ENCODE results near the gene HSPA1A.
"Not testable (repeated sequence)": the region's sequence is repeated elsewhere in the genome, so short reads cannot be mapped to it uniquely, and the experiment has no call there.

Gene HSPA1A

DNA sequence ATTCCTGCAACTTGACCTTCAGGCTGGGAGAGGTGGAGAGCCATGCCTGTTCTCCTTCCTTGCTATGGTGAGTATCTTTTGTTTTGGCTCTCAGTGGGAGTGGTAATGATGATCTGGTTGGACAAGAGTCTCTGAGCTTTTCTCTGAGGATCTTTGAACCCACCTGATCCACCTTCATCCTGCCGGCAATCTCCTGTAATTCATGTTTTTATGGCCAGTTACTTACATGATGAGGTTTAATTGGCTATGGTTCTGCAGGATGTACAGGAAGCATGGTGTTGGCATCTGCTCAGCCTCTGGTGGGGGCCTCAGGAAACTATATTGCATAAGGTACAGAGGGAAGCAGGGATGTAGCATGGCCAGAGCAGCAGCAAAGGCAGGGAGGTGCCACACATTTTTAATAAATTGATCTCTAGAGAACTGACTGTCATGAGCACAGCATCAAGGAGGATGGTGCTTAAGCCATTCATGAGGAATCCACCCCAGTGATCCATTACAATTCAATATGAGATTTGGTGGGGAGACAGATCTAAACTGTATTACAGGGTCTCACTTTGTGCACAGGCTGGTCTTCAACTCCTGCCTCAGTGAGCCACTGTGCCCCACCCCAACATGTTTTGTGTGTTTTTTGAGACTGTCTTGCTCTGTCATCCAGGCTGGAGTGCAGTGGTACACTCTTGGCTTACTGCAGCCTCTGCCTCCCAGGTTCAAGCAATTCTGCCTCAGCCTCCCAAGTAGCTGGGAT lies 22.2 kb downstream of the HSPA1A start:
- no peak for DNase-seq

GRCh38 chr6:31838114-31838553 lies 22.8 kb downstream of the HSPA1A start:
- not testable (repeated sequence) for DNase-seq

DNA sequence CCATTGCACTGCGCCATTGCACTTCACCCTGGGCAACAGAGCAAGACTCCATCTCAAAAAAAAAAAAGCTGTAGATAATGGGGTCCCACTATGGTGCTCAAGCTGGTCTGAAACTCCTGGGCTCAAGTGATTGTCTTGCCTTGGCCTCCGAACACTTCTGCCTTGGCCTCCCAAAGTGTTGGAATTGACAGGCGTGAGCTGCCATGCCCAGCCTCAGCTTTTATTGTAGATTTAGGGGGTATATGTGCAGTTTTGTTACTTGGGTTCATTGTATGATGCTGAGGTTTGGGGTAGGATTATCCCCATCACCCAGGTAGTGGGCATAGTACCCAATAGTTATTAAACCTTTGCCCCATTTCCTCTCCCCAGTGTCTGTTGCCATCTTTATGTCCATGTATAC lies 23.6 kb downstream of the HSPA1A start:
- no peak for DNase-seq

- not testable (repeated sequence) for DNase-seq
Observed at GRCh38 chr6:31839779-31840126, 24.4 kb downstream of the HSPA1A start.

DNA sequence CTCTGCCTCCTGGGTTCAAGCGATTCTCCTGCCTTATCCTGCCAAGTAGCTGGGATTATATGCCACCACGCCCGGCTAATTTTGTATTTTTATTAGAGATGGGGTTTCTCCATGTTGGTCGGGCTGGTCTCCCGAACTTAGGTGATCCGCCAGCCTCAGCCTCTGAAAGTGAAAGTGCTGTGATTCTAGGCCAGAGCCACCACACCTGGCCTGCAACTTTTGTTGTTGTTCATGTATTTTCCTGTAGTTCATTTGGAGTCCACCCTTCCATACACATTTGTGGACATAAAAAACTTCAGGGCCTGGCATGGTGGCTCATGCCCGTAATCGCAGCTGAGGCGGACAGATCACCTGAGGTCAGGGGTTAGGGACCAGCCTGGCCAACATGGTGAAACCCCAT lies 26.7 kb downstream of the HSPA1A start:
- no peak for DNase-seq

DNA sequence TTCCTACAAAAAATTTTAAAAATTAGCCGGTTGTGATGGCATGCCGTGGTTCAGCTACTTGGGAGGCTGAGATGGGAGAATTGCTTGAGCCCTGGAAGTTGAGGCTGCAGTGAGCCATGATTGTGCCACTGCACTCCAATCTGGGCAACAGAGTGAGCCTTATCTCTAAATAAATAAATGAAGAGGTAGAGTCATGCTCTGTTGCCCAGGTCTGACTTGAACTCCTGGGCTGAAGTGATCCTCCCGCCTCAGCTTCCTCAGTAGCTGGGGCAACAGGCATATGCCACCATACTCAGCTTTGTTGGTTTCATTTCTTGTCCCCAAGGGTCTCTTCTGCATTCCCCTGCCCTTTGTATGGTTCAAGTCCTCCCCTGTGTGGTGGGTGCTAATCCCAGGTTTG lies 29.2 kb downstream of the HSPA1A start:
- no peak for DNase-seq

DNA sequence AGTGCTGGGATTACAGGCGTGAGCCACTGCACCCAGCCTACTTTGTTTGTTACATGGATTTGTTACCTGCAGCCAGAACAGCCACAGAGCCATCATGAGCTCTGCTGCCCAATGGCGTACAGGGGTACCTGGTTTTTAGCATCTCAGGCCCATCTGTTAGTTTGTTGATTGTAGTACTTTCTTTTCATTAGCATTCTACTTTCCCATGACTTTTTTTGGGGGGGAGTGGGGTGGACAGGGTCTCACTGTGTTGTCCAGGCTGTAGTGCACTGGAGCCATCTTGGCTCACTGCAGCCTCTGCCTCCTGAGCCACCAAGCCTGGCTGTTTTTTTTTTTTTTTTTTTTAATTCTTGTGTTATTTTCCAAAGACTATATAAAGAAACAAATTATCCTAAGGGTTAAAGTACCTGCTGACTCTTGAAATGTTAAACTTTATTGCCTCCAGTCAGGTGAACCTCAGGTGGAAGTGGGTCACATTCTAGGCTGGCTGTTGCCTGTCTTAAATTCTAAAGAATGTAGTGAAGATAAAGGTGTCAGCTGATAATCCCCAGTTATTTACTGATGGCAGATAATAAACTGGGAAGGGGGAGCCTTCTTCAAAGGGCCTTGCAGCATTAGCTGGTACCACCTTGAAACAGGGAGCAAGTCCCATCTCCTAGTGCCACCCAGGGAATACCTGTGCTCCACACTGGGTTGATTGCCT lies 32.1 kb downstream of the HSPA1A start:
- DNase-seq, result no peak

DNA sequence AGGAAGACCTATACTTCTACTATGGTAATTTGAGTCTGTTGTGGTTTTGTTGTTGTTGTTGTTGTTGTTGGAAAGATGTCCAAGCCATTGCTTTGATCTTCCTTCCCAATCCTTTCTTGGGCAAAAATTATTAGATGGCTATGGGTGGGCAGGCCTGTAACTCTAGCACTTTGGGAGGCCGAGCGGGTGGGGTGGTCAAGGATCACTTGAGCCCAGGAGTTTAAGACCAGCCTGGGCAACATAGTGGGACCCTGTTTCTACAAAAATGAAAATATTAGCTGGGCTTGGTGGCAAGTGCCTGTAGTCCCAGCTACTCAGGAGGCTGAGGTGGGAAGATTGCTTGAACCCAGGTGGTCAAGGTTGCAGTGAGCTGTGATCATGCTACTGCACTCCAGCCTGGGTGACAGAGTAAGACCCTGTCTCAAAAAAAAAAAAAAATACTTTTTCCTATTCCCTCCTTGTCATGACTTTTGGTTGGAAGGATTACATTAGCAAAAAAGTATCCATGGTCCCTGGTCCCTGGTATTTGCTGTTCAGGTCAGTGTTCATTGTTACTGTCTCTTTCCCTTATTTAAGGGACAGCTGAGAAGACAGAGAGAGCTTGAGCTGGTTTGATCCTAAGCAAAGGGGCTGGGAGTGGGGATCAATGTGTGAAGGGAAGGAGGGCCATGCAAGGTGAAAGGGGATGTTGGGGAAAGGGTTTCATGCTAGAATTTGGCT lies 35.6 kb downstream of the HSPA1A start:
- no peak for DNase-seq

DNA sequence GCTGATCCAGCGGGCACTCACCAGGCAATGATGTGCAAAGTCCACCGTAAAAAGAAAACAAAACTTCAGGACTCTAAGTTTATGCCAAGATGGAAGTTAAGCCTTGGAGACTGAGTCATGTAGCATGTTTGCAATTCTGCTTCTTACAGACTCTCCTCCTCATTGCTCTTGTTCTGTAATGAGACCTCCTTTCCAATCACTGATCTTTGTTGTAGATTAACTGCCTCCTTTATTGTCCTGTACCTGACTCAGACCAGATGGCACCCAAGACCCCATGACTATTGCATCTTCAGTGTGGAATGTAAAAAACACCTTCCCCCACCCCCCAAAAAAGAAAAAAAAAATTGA lies 36.1 kb downstream of the HSPA1A start:
- DNase-seq, result no peak

DNA sequence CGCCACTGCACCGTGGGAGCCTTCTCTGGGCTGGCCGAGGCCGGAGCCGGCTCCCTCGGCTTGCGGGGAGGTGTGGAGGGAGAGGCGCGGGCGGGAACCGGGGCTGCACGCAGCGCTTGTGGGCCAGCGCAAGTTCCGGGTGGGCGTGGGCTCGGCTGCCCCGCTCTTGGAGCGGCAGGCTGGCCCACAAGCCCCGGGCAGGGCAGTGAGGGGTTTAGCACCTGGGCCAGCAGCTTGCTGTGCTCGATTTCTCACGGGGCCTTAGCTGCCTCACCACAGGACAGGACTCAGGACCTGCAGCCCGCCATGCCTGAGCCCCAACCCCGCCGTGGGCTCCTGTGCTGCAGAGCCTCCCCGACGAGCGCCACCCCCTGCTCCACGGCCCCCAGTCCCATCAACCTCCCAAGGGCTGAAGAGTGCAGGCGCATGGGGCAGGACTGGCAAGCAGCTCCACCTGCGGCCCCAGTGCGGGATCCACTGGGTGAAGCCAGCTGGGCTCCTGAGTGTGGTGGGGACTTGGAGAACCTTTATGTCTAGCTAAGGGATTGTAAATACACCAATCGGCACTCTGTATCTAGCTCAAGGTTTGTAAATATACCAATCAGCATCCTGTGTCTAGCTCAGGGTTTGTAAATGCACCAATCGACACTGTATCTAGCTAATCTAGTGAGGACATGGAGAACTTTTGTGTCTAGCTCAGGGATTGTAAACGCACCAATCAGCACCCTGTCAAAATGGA lies 36.8 kb downstream of the HSPA1A start:
- not testable (repeated sequence) for DNase-seq

DNA sequence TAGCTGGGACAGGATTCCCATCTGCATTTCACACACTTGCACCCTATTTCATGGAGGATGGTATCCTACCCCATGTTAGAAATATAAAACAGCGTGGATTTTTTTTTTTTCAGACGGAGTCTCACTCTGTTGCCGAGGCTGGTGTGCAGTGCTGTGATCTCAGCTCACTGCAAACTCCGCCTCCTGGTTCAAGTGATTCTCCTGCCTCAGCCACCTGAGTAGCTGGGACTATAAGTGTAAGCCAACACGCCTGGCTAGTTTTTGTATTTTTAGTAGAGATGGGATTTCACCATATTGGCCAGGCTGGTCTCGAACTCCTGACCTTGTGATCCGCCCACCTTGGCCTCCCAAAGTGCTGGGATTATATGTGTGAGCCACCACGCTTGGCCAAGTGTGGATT lies 42.4 kb downstream of the HSPA1A start:
- DNase-seq, result not testable (repeated sequence)

DNA sequence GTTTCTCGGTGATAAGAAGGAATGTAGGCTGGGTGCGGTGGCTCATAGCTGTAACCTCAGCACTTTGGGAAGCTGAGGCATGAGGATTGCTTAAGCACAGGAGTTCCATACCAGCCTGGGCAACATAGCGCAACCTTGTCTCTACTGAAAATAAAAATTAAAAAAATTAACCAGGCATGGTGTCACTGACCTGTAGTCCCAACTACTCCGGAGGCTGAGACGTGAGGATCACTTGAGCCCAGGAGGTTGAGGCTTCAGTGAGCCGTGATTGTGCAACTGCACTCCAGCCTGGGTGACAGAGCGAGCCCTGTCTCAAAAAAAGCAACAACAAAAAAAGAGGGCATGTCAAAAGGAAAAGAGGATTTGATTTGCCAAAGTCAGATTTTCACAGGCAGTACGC lies 43.4 kb downstream of the HSPA1A start:
- no peak for DNase-seq

DNA sequence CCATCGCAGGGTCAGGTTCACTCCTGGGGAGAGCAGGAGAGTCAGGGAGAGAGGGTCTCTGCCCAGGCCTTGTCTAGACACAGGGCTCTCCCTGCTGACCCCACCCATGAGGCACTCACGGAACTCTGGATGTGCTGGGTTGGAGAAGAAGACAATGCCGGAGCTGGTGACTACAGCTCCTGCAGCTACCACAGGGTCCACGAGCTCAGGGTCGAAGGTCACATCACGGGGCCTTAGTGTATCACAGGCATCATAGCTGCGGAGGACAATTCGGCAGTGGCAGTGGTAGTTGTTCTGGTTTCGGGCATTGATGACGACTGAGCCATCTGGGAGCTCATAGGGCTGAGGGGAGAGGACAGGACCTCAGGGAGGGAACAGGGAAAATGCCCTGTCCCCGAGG lies 44.6 kb downstream of the HSPA1A start:
- DNase-seq, result no peak

GRCh38 chr6:31860349-31860748 lies 45.0 kb downstream of the HSPA1A start:
- no peak for DNase-seq

- no peak for DNase-seq
Observed at GRCh38 chr6:31861150-31861549, 45.8 kb downstream of the HSPA1A start.

GRCh38 chr6:31861919-31862343 lies 46.6 kb downstream of the HSPA1A start:
- DNase-seq, result no peak

DNA sequence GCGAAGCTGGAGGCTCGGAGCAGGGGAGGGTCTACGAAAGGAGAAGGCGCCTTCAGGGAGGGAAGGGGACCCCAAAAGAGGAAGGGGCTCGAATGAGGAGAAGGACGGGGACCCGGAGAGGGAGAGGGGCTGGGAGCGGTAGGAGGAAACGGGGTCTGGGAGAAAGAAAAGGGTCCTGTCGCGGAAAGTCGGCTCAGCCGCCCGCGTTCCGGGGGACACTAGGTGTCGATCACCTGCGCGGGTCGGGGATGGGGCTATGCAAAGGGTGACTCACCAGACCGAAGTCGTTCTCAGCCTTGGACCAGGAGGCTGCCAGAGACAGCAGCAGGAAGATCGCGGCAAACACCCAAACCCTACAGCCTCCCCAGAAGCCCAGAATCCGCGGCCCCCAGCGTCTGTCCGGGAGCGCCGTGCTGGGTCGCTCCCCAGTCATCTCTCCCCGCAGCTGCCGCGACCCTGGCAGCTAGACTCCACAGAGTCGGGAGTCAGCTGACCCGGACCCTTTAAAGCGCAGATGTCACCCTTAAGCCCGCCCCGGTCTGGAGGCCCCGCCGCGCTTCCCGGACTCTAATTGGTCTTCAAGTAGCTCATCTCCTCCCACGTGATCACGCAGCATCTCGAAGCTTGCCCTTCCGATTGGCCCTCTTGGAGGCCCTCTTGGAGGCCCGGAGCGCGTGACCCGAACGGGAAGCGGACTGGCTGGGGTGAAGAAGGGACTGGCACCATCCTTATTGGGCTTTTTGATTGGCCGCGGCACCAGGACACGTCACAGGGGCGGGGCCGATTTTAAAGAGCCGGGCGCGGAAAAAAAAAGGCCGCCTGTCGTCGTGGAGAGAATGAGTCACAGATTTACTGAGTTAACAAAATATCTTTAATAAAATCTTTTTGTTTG lies 47.2 kb downstream of the HSPA1A start, which contains the start of gene NEU1:
TSS of gene NEU1 (minus strand) at position 478 of the 892 bp plus-strand sequence. CDS start at position 433, 45 bp downstream.
- peak; percentile 98 for DNase-seq

DNA sequence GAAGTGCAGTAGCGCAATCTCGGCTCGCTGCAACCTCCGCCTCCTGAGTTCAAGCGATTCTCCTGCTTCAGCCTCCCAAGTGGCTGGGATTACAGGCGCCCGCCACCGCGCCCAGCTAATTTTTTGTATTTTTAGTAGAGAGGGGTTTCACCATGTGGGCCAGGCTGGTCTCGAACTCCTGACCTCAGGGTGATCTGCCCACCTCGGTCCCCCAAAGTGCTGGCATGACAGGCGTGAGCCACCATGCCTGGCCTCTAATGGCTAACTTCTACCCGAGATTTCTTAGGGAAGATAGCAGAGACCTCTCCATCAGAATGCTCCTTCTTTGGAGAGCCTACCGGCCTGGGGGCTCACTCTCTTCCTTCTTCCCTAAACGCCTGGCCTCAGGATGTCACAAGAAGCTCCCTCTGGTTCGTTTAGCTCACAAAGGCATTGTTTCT lies 48.8 kb downstream of the HSPA1A start:
- not testable (repeated sequence) for DNase-seq

- DNase-seq, result no peak
Observed at GRCh38 chr6:31864818-31865204, 49.5 kb downstream of the HSPA1A start.

DNA sequence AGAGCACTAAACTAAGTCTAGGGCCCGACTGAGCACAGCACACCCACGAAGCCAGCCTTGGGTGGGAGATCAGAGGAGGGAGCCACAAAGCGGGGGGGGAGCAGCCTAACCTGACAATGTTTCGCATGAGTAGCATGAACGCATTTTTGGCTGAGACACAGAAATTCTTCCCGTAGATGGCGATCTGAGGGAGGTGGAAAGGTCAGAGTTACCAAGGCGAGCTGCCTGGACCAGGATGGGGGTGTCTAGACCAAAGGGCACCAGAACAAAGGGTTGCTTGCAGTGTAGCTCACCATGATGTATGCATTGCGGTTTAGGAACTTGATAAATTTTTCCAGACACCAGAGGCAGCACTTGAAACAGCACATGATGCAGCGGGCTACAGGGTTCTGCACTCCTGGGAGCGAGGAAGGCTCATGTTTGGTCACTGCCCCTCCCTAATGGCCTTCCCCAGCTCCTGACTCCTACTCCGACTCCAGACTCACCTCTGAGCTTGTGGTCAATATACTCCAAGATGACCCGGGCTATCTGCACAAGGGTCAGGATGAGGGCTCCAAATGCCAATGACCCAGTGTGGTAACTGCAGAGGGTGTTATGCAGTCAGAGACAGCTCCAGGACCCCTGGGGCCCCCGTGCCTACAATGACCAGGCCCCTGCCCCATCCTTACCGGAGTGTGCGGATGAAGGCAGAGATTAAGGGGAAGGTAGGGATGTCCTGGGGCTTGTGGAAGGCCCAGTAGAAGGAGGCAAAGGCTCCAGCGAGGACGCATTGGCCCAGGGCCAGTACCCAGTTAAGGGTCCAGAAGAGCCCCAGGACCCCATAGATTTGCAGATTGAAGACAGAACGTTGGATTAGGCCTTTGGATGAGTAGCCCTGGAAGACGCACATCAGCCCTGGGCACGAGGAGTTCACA lies 50.1 kb downstream of the HSPA1A start:
- no peak for DNase-seq

Data from NCI-H1694 treated with DMSO at 0.1 percent for 48 hours (cell line).